ENCODE data around the gene SLC4A8. TPM values are rescaled to one million over a fixed set of nuclear protein-coding genes. Genes with fewer than 3 reads are reported as not detected.

The SLC4A8 gene
- total RNA-seq, 4 donors from 2014 or later = 0.05 TPM; not detected in 3

GRCh38 chr12:51386351-51386750 lies 38.3 kb upstream of the SLC4A8 start:
- in situ Hi-C loops (cut with MboI; ENCODE audit: low sequenced_read_pairs in 4 of 4) = no loop called here
- no peak overlapping the region for H3K27ac ChIP-seq
- intact Hi-C loops (cut with DNase I; ENCODE audit: low total_unique reads) = no loop called here
- H3K27me3 ChIP-seq = peaks cover 6 to 10% (median 7%) of the 10 kb centered on the region in 3 donors
- H3K36me3 ChIP-seq = no peaks in the 10 kb centered on the region
- H3K9me3 ChIP-seq = no peaks in the 10 kb centered on the region
- no peak for ATAC-seq
- DNase-seq = no peak
- H3K4me3 ChIP-seq = no peak overlapping the region
- no peaks in the 10 kb centered on the region for H3K4me1 ChIP-seq
- TF ChIP-seq CTCF (IDR thresholded peaks at IDR 0.05 in 4 of 5, conservative IDR thresholded peaks at IDR 0.05 in 1 of 5) (no peak), POLR2A (IDR thresholded peaks at IDR 0.05) (no peak)

GRCh38 chr12:51388069-51388799 lies 36.4 kb upstream of the SLC4A8 start:
- Histone ChIP-seq H3K27ac (no peak overlapping the region), H3K9me3 (no peaks in the 10 kb centered on the region), H3K4me1 (peaks cover 0 to 4% of the 10 kb centered on the region in 2 donors), H3K36me3 (no peaks in the 10 kb centered on the region), H3K27me3 (peaks cover 13 to 25% (median 20%) of the 10 kb centered on the region in 3 donors), H3K4me3 (no peak overlapping the region)
- ATAC-seq (no peak), DNase-seq (no peak)
- in situ Hi-C loops (cut with MboI; ENCODE audit: low sequenced_read_pairs in 4 of 4) = no loop called here
- intact Hi-C loops (cut with DNase I; ENCODE audit: low total_unique reads) = no loop called here
- no peak for TF ChIP-seq POLR2A (IDR thresholded peaks at IDR 0.05)
- no peak for TF ChIP-seq CTCF (IDR thresholded peaks at IDR 0.05 in 4 of 5, conservative IDR thresholded peaks at IDR 0.05 in 1 of 5)

- H3K4me1 ChIP-seq = peaks cover 0 to 4% of the 10 kb centered on the region in 2 donors
- in situ Hi-C loops (cut with MboI; ENCODE audit: low sequenced_read_pairs in 4 of 4) (no loop called here), intact Hi-C loops (cut with DNase I; ENCODE audit: low total_unique reads) (no loop called here)
- H3K9me3 ChIP-seq = no peaks in the 10 kb centered on the region
- no peak for ATAC-seq
- peaks cover 14 to 26% (median 20%) of the 10 kb centered on the region in 3 donors for H3K27me3 ChIP-seq
- no peaks in the 10 kb centered on the region for H3K36me3 ChIP-seq
- TF ChIP-seq POLR2A (IDR thresholded peaks at IDR 0.05) = no peak
- TF ChIP-seq CTCF (IDR thresholded peaks at IDR 0.05 in 4 of 5, conservative IDR thresholded peaks at IDR 0.05 in 1 of 5) = no peak
- DNase-seq = no peak
- no peak overlapping the region for H3K27ac ChIP-seq
- H3K4me3 ChIP-seq = no peak overlapping the region
Observed at GRCh38 chr12:51388846-51389245, 35.8 kb upstream of the SLC4A8 start.

GRCh38 chr12:51389302-51389999 lies 35.2 kb upstream of the SLC4A8 start:
- H3K27me3 ChIP-seq = peaks cover 14 to 26% (median 20%) of the 10 kb centered on the region in 3 donors
- peaks cover 2 to 4% of the 10 kb centered on the region in 2 donors for H3K4me1 ChIP-seq
- no peaks in the 10 kb centered on the region for H3K9me3 ChIP-seq
- ATAC-seq (no peak), DNase-seq (no peak)
- intact Hi-C loops (cut with DNase I; ENCODE audit: low total_unique reads) (no loop called here), in situ Hi-C loops (cut with MboI; ENCODE audit: low sequenced_read_pairs in 4 of 4) (no loop called here)
- H3K4me3 ChIP-seq = no peak overlapping the region
- H3K36me3 ChIP-seq = no peaks in the 10 kb centered on the region
- TF ChIP-seq CTCF (IDR thresholded peaks at IDR 0.05 in 4 of 5, conservative IDR thresholded peaks at IDR 0.05 in 1 of 5) (no peak), POLR2A (IDR thresholded peaks at IDR 0.05) (no peak)
- no peak overlapping the region for H3K27ac ChIP-seq
